GM21423 (cell line): ENCODE data around the gene ATG4C.

ENCODE experiments used
- ATAC-seq: cut with Tn5 transposase; IDR thresholded peaks from one replicate; pipeline ENCODE4 v1.9.1; 2021; ENCODE audit warnings: mild to moderate bottlenecking, moderate library complexity; ENCODE audit not compliant: unreplicated experiment

ATG4C gene

GRCh38 chr1:62903522-62903921 is 119.6 kb downstream of the ATG4C start:
- no peak for ATAC-seq

DNA sequence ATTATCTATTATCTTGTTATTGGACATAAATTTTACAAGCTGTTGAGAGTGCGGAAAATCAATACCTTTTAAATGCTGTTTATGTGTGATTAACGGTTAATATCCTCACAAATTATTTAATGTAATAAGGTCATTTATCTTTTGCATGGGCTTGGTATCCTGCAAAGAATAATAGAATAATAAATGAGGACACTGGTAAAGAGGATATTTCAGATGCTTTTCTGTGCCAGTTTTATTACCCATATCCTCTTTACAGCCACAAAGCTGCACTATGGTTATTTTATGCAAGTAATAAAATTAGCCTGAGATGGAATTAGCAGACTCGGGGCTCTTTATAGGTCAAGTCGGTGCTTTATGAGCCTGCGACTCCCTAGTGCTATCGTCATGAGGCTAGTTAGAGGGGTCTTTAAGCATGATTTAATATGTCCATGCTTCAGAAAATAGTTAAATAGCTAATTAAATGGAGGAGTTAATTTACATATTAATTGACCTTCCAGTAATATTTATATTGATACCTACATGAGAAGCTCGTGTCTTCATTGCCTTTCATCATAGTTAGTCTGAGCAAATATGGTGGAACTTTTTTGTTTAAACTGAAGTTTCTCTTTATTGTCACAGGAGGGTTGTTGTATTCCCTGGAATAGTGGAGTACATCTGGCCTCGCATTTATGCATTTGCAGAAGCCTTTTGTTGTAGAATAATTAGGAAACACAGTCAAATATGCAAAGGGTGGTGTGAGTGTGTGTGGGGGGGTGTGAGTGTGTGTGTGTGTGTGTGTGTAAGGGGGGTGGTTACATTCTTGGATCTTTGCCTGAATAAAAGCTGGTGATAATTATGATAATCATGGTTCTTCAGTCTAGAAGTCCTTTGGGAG is 120.3 kb downstream of the ATG4C start:
- ATAC-seq: no peak

- no peak for ATAC-seq
These were observed 120.9 kb downstream of the ATG4C start for GRCh38 chr1:62904856-62905225.

- no peak for ATAC-seq
These were observed 121.4 kb downstream of the ATG4C start for GRCh38 chr1:62905309-62905708.

GRCh38 chr1:62905872-62906271 is 121.9 kb downstream of the ATG4C start:
- no peak for ATAC-seq

DNA sequence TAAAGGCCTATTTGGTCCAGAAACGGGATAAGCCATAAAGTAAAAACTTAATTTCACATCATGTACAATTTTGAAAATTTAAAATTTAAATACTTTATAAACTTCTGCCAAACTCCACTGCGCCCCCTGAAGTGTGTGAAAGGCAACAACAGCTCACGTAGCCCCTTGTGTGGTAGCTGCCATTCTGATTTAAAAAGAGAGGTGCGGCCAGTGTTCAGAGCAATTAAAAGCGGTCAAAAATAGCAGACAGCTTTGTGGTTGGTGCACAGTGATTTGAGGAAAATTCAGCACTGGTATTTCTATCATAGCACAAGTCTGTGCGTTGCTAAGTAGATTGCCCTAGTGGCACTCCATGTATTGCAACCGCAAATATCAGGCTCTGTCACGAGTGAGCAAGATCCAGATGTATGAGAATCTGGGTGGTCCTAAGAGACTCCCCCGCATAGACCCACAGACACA is 122.5 kb downstream of the ATG4C start:
- no peak for ATAC-seq

DNA sequence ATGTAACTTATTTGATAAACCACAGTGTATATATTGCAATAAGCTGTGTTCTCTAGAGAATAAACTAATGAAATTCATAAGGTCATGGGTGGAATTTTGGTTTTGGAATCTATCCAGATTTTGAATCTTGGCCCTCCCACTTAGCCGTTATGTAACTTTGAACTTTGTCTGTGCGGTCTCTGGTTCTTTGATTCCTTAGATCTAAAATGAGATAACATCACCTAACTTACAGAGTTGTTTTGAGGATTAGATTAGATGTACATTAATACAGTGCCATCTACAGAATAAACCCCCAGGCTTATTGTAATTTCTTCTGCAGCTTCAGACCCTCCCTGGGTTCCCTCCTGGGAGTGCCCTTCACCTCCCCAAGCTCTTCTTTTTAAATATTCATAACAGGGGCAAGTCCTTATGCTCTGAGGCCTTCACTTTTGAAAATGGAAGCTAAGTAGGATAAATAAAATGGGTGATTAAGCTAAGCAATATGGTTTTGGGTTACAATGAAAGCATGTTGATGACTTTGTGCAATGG is 124.3 kb downstream of the ATG4C start:
- no peak for ATAC-seq

DNA sequence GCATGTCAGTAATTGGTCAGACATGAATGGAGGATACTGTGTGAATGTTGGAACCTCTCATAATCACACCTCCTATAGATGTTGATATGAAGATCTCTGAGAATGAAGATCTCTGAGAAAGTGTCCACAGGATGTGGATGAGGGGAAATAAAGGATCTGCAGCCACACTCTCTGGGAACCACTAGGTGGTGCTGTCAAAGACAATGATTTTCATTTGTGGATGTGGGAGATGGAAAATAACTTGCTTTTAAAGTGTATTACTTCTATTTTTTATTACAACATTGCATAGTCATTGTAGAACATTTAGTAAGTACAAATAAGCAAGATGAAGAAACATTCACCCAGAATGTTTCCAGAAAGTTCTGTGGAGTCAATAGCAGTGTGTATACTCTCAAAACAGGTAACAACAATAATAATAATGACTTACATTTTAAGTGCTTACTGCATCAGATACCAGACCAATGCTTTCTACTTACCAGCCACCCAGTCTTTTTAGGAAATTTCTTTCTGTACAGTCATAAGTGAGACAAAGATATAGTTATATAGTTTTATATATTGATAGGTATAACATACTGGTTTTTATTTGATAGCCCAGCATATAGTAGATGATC is 128.2 kb downstream of the ATG4C start:
- ATAC-seq: no peak
